Measurements from ENCODE around the gene ALOXE3. TPM values are rescaled to one million over a fixed set of nuclear protein-coding genes. Genes with fewer than 3 reads are reported as not detected.

ALOXE3 gene
- total RNA-seq, 4 donors from 2014 or later: not detected

GRCh38 chr17:8124350-8125153 lies 6.2 kb upstream of the ALOXE3 start:
- peaks cover 31 to 44% (median 37%) of the 10 kb centered on the region in 3 donors for H3K27me3 ChIP-seq
- no peaks in the 10 kb centered on the region for H3K9me3 ChIP-seq
- H3K27ac ChIP-seq: no peak overlapping the region
- in situ Hi-C loops (cut with MboI; ENCODE audit: low sequenced_read_pairs in 4 of 4): loop anchor here in 2 of 4 donors (10.0 kb wide), 2 partner anchors 50 to 60 kb away; partner anchors contain the start of gene TMEM107 (in 1 of the 2)
- H3K36me3 ChIP-seq: no peaks in the 10 kb centered on the region
- peaks cover 58 to 63% of the 10 kb centered on the region in 2 donors for H3K4me1 ChIP-seq
- no peak for ATAC-seq
- no peak for TF ChIP-seq POLR2A (IDR thresholded peaks at IDR 0.05)
- intact Hi-C loops (cut with DNase I; ENCODE audit: low total_unique reads): no loop called here
- H3K4me3 ChIP-seq: peak overlapping the region in 3 of 4 donors; percentile 56 to 71 (median 63)
- no peak for DNase-seq

GRCh38 chr17:8123695-8124349 lies 5.5 kb upstream of the ALOXE3 start, which contains the start of gene HES7:
TSS of gene HES7 (minus strand) at chr17:8124106. CDS start at chr17:8124084, 22 bp downstream.
- in situ Hi-C loops (cut with MboI; ENCODE audit: low sequenced_read_pairs in 4 of 4): loop anchor here in 2 of 4 donors (10.0 kb wide), 2 partner anchors 51 to 61 kb away; partner anchors contain the start of gene TMEM107 (in 1 of the 2)
- peak within 1 kb of the TSS in 1 of 4 donors; percentile 4 for H3K27ac ChIP-seq
- H3K4me3 ChIP-seq: peak within 1 kb of the TSS; percentile 56 to 71 (median 60)
- ATAC-seq (no peak), DNase-seq (no peak)
- H3K9me3 ChIP-seq: no peaks in the 10 kb centered on the region
- TF ChIP-seq CTCF (IDR thresholded peaks at IDR 0.05 in 4 of 5, conservative IDR thresholded peaks at IDR 0.05 in 1 of 5) (no peak), POLR2A (IDR thresholded peaks at IDR 0.05) (no peak)
- H3K4me1 ChIP-seq: peaks cover 58 to 64% of the 10 kb centered on the region in 2 donors
- H3K27me3 ChIP-seq: peaks cover 31 to 44% (median 37%) of the 10 kb centered on the region in 3 donors
- H3K36me3 ChIP-seq: no peaks in the 10 kb centered on the region
- intact Hi-C loops (cut with DNase I; ENCODE audit: low total_unique reads): no loop called here

DNA sequence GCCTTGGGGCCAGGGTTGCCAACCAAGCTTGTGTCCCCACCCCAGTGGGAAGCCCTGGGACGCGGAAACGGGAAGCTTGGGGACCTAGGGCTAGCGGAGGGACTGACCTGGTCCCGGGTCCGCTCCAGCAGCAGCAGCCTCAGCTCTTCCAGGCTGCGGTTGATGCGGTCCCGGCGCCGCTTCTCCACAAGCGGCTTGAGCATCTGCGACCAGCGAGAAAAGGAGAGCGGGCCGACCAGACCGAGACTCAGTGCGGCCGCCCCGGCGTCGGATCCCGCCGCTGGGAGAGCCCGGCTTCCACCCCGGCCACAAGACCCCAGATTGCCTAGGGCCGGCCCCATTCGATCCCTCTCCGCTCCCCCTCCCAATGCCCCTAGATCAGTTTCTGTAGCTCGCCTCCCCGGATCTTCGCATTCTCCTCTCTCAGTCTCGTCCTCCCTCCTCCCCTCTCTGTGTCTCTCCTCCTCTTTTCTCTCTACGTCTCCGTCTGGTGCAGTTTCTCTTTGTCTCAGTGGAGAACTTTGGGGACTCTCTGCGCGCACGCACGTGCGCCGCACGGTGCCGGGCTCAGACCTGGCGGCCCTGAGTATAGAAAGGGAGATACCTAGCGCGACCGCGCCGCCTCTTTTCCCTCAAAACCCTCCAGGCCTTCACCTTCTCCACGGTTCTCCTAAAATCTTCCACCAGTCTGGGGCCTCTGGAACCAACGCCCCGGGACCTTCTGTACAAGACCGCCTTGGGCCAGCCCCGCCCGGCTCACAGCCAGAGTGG lies 4.8 kb upstream of the ALOXE3 start:
- Histone ChIP-seq H3K4me3 (peak overlapping the region; percentile 51 to 63 (median 56)), H3K27ac (peak overlapping the region in 1 of 4 donors; percentile 4), H3K27me3 (peaks cover 31 to 44% (median 37%) of the 10 kb centered on the region in 3 donors), H3K9me3 (no peaks in the 10 kb centered on the region), H3K4me1 (peaks cover 63 to 71% of the 10 kb centered on the region in 2 donors), H3K36me3 (no peaks in the 10 kb centered on the region)
- DNase-seq: no peak
- ATAC-seq: no peak
- intact Hi-C loops (cut with DNase I; ENCODE audit: low total_unique reads): no loop called here
- no peak for TF ChIP-seq CTCF (IDR thresholded peaks at IDR 0.05 in 4 of 5, conservative IDR thresholded peaks at IDR 0.05 in 1 of 5)
- TF ChIP-seq POLR2A (IDR thresholded peaks at IDR 0.05): no peak
- in situ Hi-C loops (cut with MboI; ENCODE audit: low sequenced_read_pairs in 4 of 4): loop anchor here in 2 of 4 donors (10.0 kb wide), 2 partner anchors 52 to 62 kb away; partner anchors contain the start of gene TMEM107 (in 1 of the 2)

DNA sequence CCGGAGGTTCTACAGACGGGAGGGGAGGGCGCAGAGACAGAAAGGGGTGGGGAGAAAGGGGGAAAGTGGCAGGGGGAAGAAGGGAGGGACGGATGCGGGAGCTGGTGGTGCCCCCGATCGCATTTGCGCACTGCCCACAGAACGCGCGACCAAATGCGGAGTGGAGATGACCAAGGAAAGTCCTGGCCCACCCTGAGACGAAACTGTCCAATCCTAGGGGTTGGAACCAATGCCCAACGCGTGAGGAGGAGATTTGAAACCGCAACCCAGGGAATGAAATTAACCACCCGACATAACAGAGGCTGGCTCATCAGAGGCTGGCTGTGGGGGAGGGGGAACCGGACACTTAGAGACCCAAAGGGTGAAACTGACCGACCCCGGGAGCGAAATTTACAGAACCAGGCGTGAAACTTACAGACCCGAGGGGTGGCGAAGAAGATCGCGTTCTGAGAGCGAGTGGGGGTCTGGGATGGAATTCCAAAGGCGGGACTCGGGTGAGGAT lies 4.2 kb upstream of the ALOXE3 start:
- Histone ChIP-seq H3K4me1 (peaks cover 69 to 77% of the 10 kb centered on the region in 2 donors), H3K4me3 (peak overlapping the region; percentile 51 to 63 (median 56)), H3K27ac (no peak overlapping the region), H3K36me3 (no peaks in the 10 kb centered on the region), H3K9me3 (no peaks in the 10 kb centered on the region), H3K27me3 (peaks cover 31 to 44% (median 37%) of the 10 kb centered on the region in 3 donors)
- in situ Hi-C loops (cut with MboI; ENCODE audit: low sequenced_read_pairs in 4 of 4): loop anchor here in 2 of 4 donors (10.0 kb wide), 2 partner anchors 52 to 62 kb away; partner anchors contain the start of gene TMEM107 (in 1 of the 2)
- ATAC-seq (no peak), DNase-seq (no peak)
- TF ChIP-seq CTCF (IDR thresholded peaks at IDR 0.05 in 4 of 5, conservative IDR thresholded peaks at IDR 0.05 in 1 of 5) (no peak), POLR2A (IDR thresholded peaks at IDR 0.05) (no peak)
- intact Hi-C loops (cut with DNase I; ENCODE audit: low total_unique reads): no loop called here
